Neutrophil (primary cell): ENCODE measurements around the gene HRH1.

Experiments
- H3K27ac ChIP-seq: fragments of 200-600 bp; sonication (generic); 2 replicates; pipeline ENCODE4 v1.5.1; 2016; ENCODE audit warnings: mild to moderate bottlenecking, moderate library complexity
- H3K27me3 ChIP-seq: fragments of 200-600 bp; sonication (generic); 2 replicates; pipeline ENCODE4 v1.6.0; 2016; ENCODE audit warnings: mild to moderate bottlenecking
- H3K36me3 ChIP-seq: fragments of 200-600 bp; sonication (generic); 2 replicates; pipeline ENCODE4 v1.5.1; 2017
- H3K4me1 ChIP-seq, 2 experiments: fragments of 200-600 bp in 1 of 2; sonication (generic) in 1 of 2; 1 replicate in 1 of 2; 2 replicates in 1 of 2; pipeline versions ENCODE4 v1.5.1 to v1.6.1; 2013 to 2016; ENCODE audit warnings: low read depth in 1 of 2, low read length in 1 of 2, mild to moderate bottlenecking in 1 of 2, moderate library complexity in 1 of 2; ENCODE audit not compliant: control insufficient read depth in 1 of 2, insufficient read depth in 1 of 2
- H3K4me3 ChIP-seq, 2 experiments: fragments of 200-600 bp in 1 of 2; sonication (generic) in 1 of 2; 1 replicate in 1 of 2; 2 replicates in 1 of 2; pipeline ENCODE4 v1.5.1; 2013 to 2016; ENCODE audit warnings: low read depth in 1 of 2, low read length in 1 of 2, mild to moderate bottlenecking in 1 of 2, moderate library complexity in 1 of 2
- H3K9me3 ChIP-seq: fragments of 200-600 bp; sonication (generic); 2 replicates; pipeline ENCODE4 v1.5.1; 2016
- CTCF ChIP-seq: fragments of 200-600 bp; sonication (generic); IDR thresholded peaks from 2 replicates; pipeline ENCODE4 v1.5.1; 2016; ENCODE audit warnings: antibody characterized with exemption

The HRH1 gene

GRCh38 chr3:11288786-11289637, 134.7 kb downstream of the HRH1 start:
- Histone ChIP-seq H3K9me3 (no peaks in the 10 kb centered on the region), H3K27ac (peak overlapping the region; percentile 90), H3K4me1 (peaks cover 63 to 65% of the 10 kb centered on the region in 2 experiments), H3K36me3 (peaks cover 7% of the 10 kb centered on the region), H3K4me3 (peak overlapping the region; percentile 13 to 14), H3K27me3 (no peaks in the 10 kb centered on the region)
- TF ChIP-seq CTCF: no peak

GRCh38 chr3:11289864-11290263, 135.6 kb downstream of the HRH1 start:
- H3K4me1 ChIP-seq: peaks cover 63 to 65% of the 10 kb centered on the region in 2 experiments
- no peak overlapping the region for H3K4me3 ChIP-seq
- H3K36me3 ChIP-seq: peaks cover 7% of the 10 kb centered on the region
- no peak for TF ChIP-seq CTCF
- no peaks in the 10 kb centered on the region for H3K27me3 ChIP-seq
- peak overlapping the region; percentile 90 for H3K27ac ChIP-seq
- H3K9me3 ChIP-seq: no peaks in the 10 kb centered on the region

- no peak overlapping the region for H3K4me3 ChIP-seq
- H3K27ac ChIP-seq: peak overlapping the region; percentile 90
- H3K9me3 ChIP-seq: no peaks in the 10 kb centered on the region
- TF ChIP-seq CTCF: no peak
- H3K27me3 ChIP-seq: no peaks in the 10 kb centered on the region
- no peaks in the 10 kb centered on the region for H3K36me3 ChIP-seq
- peaks cover 61 to 69% of the 10 kb centered on the region in 2 experiments for H3K4me1 ChIP-seq
Observed at GRCh38 chr3:11290743-11291680, 136.7 kb downstream of the HRH1 start.

GRCh38 chr3:11291808-11292207, 137.5 kb downstream of the HRH1 start:
- Histone ChIP-seq H3K4me1 (peaks cover 55 to 65% of the 10 kb centered on the region in 2 experiments), H3K36me3 (peaks cover 3% of the 10 kb centered on the region), H3K27me3 (no peaks in the 10 kb centered on the region), H3K9me3 (no peaks in the 10 kb centered on the region), H3K4me3 (no peak overlapping the region), H3K27ac (peak overlapping the region; percentile 90)
- TF ChIP-seq CTCF: no peak

GRCh38 chr3:11297126-11297525, 142.8 kb downstream of the HRH1 start:
- no peak for TF ChIP-seq CTCF
- H3K36me3 ChIP-seq: peaks cover 52% of the 10 kb centered on the region

More at GRCh38 chr3:11297126-11297525, 142.8 kb downstream of the HRH1 start:
- Histone ChIP-seq H3K9me3 (no peaks in the 10 kb centered on the region), H3K4me3 (no peak overlapping the region), H3K27ac (no peak overlapping the region), H3K4me1 (peaks cover 2 to 12% of the 10 kb centered on the region in 2 experiments), H3K27me3 (no peaks in the 10 kb centered on the region)
